ENCODE results near the gene BCO1. TPM values are rescaled to one million over a fixed set of nuclear protein-coding genes. Genes with fewer than 3 reads are reported as not detected.

Gene BCO1
- total RNA-seq, 1 experiment from 2014 or later, result not detected

GRCh38 chr16:81315271-81316175, 77.0 kb downstream of the BCO1 start:
- POLR2A ChIA-PET, result interaction anchor here (0.6 to 3.0 kb wide), 23 partner anchors 10 to 308 kb away, joined by 3 to 36 read pairs (median 5); partner anchors contain the start of genes ATMIN, BCO1, C16orf46 and CENPN
- Mint-ChIP-seq H3K27me3 (ENCODE audit: insufficient read depth, unreplicated experiment) (no peaks in the 10 kb centered on the region), H3K27ac (ENCODE audit: low read depth, unreplicated experiment) (peak overlapping the region; percentile 74), H3K4me3 (ENCODE audit: unreplicated experiment) (peak overlapping the region; percentile 93), H3K4me1 (ENCODE audit: insufficient read depth, unreplicated experiment) (peaks cover 30% of the 10 kb centered on the region), H3K36me3 (ENCODE audit: insufficient read depth, unreplicated experiment) (no peaks in the 10 kb centered on the region), H3K9me3 (ENCODE audit: unreplicated experiment) (no peaks in the 10 kb centered on the region)
- peak; percentile 50 for DNase-seq (ENCODE audit: unreplicated experiment)
- no peak for TF ChIP-seq CTCF (IDR thresholded peaks at IDR 0.05; ENCODE audit: unreplicated experiment)
- CTCF ChIA-PET, result interaction anchor here (0.6 to 2.1 kb wide), 12 partner anchors 10 to 394 kb away, joined by 3 to 18 read pairs (median 4); partner anchors contain the start of gene C16orf46
- BruUV-seq (replicated peaks), result no TSS peak
- intact Hi-C loops (cut with micrococcal nuclease), result loop anchor here (2.0 to 10.0 kb wide), 4 partner anchors 37 to 281 kb away; partner anchors contain the start of genes ATMIN and C16orf46

GRCh38 chr16:81316176-81316496, 77.6 kb downstream of the BCO1 start:
- Mint-ChIP-seq H3K4me1 (ENCODE audit: insufficient read depth, unreplicated experiment) (peaks cover 33% of the 10 kb centered on the region), H3K9me3 (ENCODE audit: unreplicated experiment) (no peaks in the 10 kb centered on the region), H3K4me3 (ENCODE audit: unreplicated experiment) (peak overlapping the region; percentile 93), H3K27ac (ENCODE audit: low read depth, unreplicated experiment) (peak overlapping the region; percentile 74), H3K27me3 (ENCODE audit: insufficient read depth, unreplicated experiment) (no peaks in the 10 kb centered on the region), H3K36me3 (ENCODE audit: insufficient read depth, unreplicated experiment) (no peaks in the 10 kb centered on the region)
- no peak for DNase-seq (ENCODE audit: unreplicated experiment)
- ChIA-PET CTCF (interaction anchor here (0.8 to 2.1 kb wide), 6 partner anchors 9 to 111 kb away, joined by 3 to 5 read pairs (median 4); no protein-coding TSS in a partner anchor), POLR2A (interaction anchor here (0.6 to 2.4 kb wide), 9 partner anchors 11 to 240 kb away, joined by 3 to 25 read pairs (median 4); partner anchors contain the start of gene C16orf46)
- no peak for TF ChIP-seq CTCF (IDR thresholded peaks at IDR 0.05; ENCODE audit: unreplicated experiment)
- BruUV-seq (replicated peaks), result TSS peak; percentile 36
- intact Hi-C loops (cut with micrococcal nuclease), result loop anchor here (5.0 to 10.0 kb wide), 2 partner anchors 36 to 281 kb away; partner anchors contain the start of gene ATMIN

- Mint-ChIP-seq H3K4me1 (ENCODE audit: insufficient read depth, unreplicated experiment) (peaks cover 26% of the 10 kb centered on the region), H3K36me3 (ENCODE audit: insufficient read depth, unreplicated experiment) (no peaks in the 10 kb centered on the region), H3K27ac (ENCODE audit: low read depth, unreplicated experiment) (no peak overlapping the region), H3K27me3 (ENCODE audit: insufficient read depth, unreplicated experiment) (no peaks in the 10 kb centered on the region), H3K4me3 (ENCODE audit: unreplicated experiment) (no peak overlapping the region), H3K9me3 (ENCODE audit: unreplicated experiment) (no peaks in the 10 kb centered on the region)
- DNase-seq (ENCODE audit: unreplicated experiment), result no peak
- TF ChIP-seq CTCF (IDR thresholded peaks at IDR 0.05; ENCODE audit: unreplicated experiment), result no peak
- intact Hi-C loops (cut with micrococcal nuclease), result loop anchor here (5.0 to 10.0 kb wide), 2 partner anchors 34 to 284 kb away; partner anchors contain the start of gene ATMIN
- no TSS peak for BruUV-seq (replicated peaks)
- ChIA-PET CTCF (interaction anchor here (0.5 to 1.5 kb wide), 8 partner anchors 9 to 419 kb away, joined by 3 to 7 read pairs (median 4); no protein-coding TSS in a partner anchor), POLR2A (interaction anchor here (0.6 to 2.0 kb wide), 7 partner anchors 9 to 312 kb away, joined by 3 to 18 read pairs (median 4); partner anchors contain the start of genes CENPN and CMC2)
Observed at GRCh38 chr16:81318711-81319110, 80.2 kb downstream of the BCO1 start.
